Loucy (cell line): ENCODE measurements around the gene UBAP2.
"Not testable (repeated sequence)": the region's sequence is repeated elsewhere in the genome, so short reads cannot be mapped to it uniquely, and the experiment has no call there.

Experiments
- H2AFZ ChIP-seq: fragments of 200-600 bp; sonication (generic); 2 replicates; pipeline ENCODE4 v1.6.0; 2016; ENCODE audit warnings: antibody characterized with exemption, mild to moderate bottlenecking, low read length, moderate library complexity
- H3F3A ChIP-seq: fragments of 200-600 bp; 2 replicates; pipeline ENCODE4 v1.6.0; 2016; ENCODE audit warnings: antibody characterized with exemption, low read depth, mild to moderate bottlenecking
- H3K27me3 ChIP-seq: fragments of 200-600 bp; sonication (generic); 2 replicates; pipeline ENCODE4 v1.6.1; 2014; ENCODE audit warnings: low read length, mild to moderate bottlenecking; ENCODE audit not compliant: insufficient read depth, poor library complexity, severe bottlenecking
- H3K36me3 ChIP-seq: fragments of 200-600 bp; sonication (generic); 2 replicates; pipeline ENCODE4 v1.6.1; 2016; ENCODE audit warnings: low read length; ENCODE audit not compliant: insufficient read depth
- H3K4me1 ChIP-seq: fragments of 200-600 bp; sonication (generic); 2 replicates; pipeline ENCODE4 v1.5.1; 2014; ENCODE audit warnings: low read length, mild to moderate bottlenecking; ENCODE audit not compliant: insufficient read depth, poor library complexity, severe bottlenecking
- H3K4me2 ChIP-seq: fragments of 200-600 bp; sonication (generic); 2 replicates; pipeline ENCODE4 v1.6.0; 2014; ENCODE audit warnings: antibody characterized with exemption, low read length, low read depth, mild to moderate bottlenecking; ENCODE audit not compliant: poor library complexity, severe bottlenecking
- H3K4me3 ChIP-seq: fragments of 200-600 bp; sonication (generic); 2 replicates; pipeline ENCODE4 v1.5.1; 2014; ENCODE audit warnings: low read length, mild to moderate bottlenecking, mixed read lengths; ENCODE audit not compliant: poor library complexity, severe bottlenecking
- H3K79me2 ChIP-seq: fragments of 200-600 bp; sonication (generic); 2 replicates; pipeline ENCODE4 v1.6.1; 2014; ENCODE audit warnings: low read length; ENCODE audit not compliant: insufficient read depth
- H3K9ac ChIP-seq: fragments of 200-600 bp; sonication (generic); 2 replicates; pipeline ENCODE4 v1.6.0; 2014; ENCODE audit warnings: mild to moderate bottlenecking, low read depth, low read length, moderate library complexity; ENCODE audit not compliant: poor library complexity, severe bottlenecking
- H3K9me2 ChIP-seq: fragments of 200-600 bp; sonication (generic); replicated peaks from 2 replicates; pipeline ENCODE4 v1.6.1; 2016; ENCODE audit warnings: low read depth, low read length, mixed read lengths
- H3K9me3 ChIP-seq: fragments of 200-600 bp; sonication (generic); 2 replicates; pipeline ENCODE4 v1.6.1; 2014; ENCODE audit warnings: mild to moderate bottlenecking, antibody characterized with exemption, low read length, low read depth; ENCODE audit not compliant: insufficient read depth
- H4K20me1 ChIP-seq: fragments of 200-600 bp; sonication (generic); 2 replicates; pipeline ENCODE4 v1.6.0; 2014; ENCODE audit warnings: antibody characterized with exemption, low read length, mild to moderate bottlenecking; ENCODE audit not compliant: insufficient read depth, poor library complexity, severe bottlenecking
- CTCF ChIP-seq: fragments of 200-600 bp; sonication (generic); conservative IDR thresholded peaks from 2 replicates; pipeline ENCODE4 v1.5.1; 2014; ENCODE audit warnings: mild to moderate bottlenecking, antibody characterized with exemption, low read length
- EZH2phosphoT487 ChIP-seq: fragments of 200-600 bp; IDR thresholded peaks from 2 replicates; pipeline ENCODE4 v1.6.1; 2018; ENCODE audit warnings: antibody characterized with exemption, mild to moderate bottlenecking, moderate library complexity, borderline replicate concordance

Gene UBAP2

GRCh38 chr9:33976414-33976813 lies 72.3 kb downstream of the UBAP2 start:
- Histone ChIP-seq H4K20me1 (no peaks in the 10 kb centered on the region), H3K9ac (no peak overlapping the region), H3K4me2 (no peak overlapping the region), H3K9me2 (no peaks in the 10 kb centered on the region), H3K36me3 (peaks cover 41% of the 10 kb centered on the region; the same call in 1 of the 2 replicates), H3K79me2 (no peaks in the 10 kb centered on the region), H3K9me3 (no peaks in the 10 kb centered on the region), H3K4me3 (no peak overlapping the region), H3F3A (no peaks in the 10 kb centered on the region), H2AFZ (no peak overlapping the region), H3K4me1 (no peaks in the 10 kb centered on the region), H3K27me3 (no peaks in the 10 kb centered on the region)
- no peak for TF ChIP-seq CTCF

GRCh38 chr9:33972698-33973097 lies 76.0 kb downstream of the UBAP2 start:
- H3K36me3 ChIP-seq, result peaks cover 54% of the 10 kb centered on the region; the same call in 1 of the 2 replicates
- H3K9me3 ChIP-seq, result no peaks in the 10 kb centered on the region
- H3K4me1 ChIP-seq, result no peaks in the 10 kb centered on the region
- no peaks in the 10 kb centered on the region for H3K27me3 ChIP-seq
- no peaks in the 10 kb centered on the region for H3F3A ChIP-seq
- no peaks in the 10 kb centered on the region for H4K20me1 ChIP-seq
- no peaks in the 10 kb centered on the region for H3K79me2 ChIP-seq
- H3K9me2 ChIP-seq, result no peaks in the 10 kb centered on the region
- no peak overlapping the region for H3K4me3 ChIP-seq
- H3K4me2 ChIP-seq, result no peak overlapping the region
- TF ChIP-seq CTCF, result no peak
- TF ChIP-seq EZH2phosphoT487, result no peak
- no peak overlapping the region for H3K9ac ChIP-seq
- H2AFZ ChIP-seq, result no peak overlapping the region

GRCh38 chr9:33964086-33964768 lies 84.5 kb downstream of the UBAP2 start:
- H3K9ac ChIP-seq, result no peak overlapping the region
- H2AFZ ChIP-seq, result no peak overlapping the region
- H3K4me2 ChIP-seq, result no peak overlapping the region
- H3K36me3 ChIP-seq, result peaks cover 46% of the 10 kb centered on the region; the same call in 1 of the 2 replicates
- H3K4me1 ChIP-seq, result no peaks in the 10 kb centered on the region
- H3K27me3 ChIP-seq, result no peaks in the 10 kb centered on the region
- H3K9me3 ChIP-seq, result no peaks in the 10 kb centered on the region
- H3K79me2 ChIP-seq, result no peaks in the 10 kb centered on the region
- TF ChIP-seq CTCF (no peak), EZH2phosphoT487 (no peak)
- no peak overlapping the region for H3K4me3 ChIP-seq
- H3F3A ChIP-seq, result no peaks in the 10 kb centered on the region; the same call in 1 of the 2 replicates
- no peaks in the 10 kb centered on the region for H3K9me2 ChIP-seq
- H4K20me1 ChIP-seq, result no peaks in the 10 kb centered on the region

- peaks cover 48% of the 10 kb centered on the region; the same call in 1 of the 2 replicates for H3K36me3 ChIP-seq
- not testable (repeated sequence) for H4K20me1 ChIP-seq
Observed at GRCh38 chr9:33962468-33962867, 86.2 kb downstream of the UBAP2 start.

More at GRCh38 chr9:33962468-33962867, 86.2 kb downstream of the UBAP2 start:
- H3K4me3 ChIP-seq, H3K27me3 ChIP-seq, H3K9ac ChIP-seq, H3K9me2 ChIP-seq, H2AFZ ChIP-seq, H3K9me3 ChIP-seq, H3K79me2 ChIP-seq, H3F3A ChIP-seq, H3K4me2 ChIP-seq, H3K4me1 ChIP-seq: not testable (repeated sequence)
